Left forelimb (tissue), 1 donor: ENCODE results near the gene CCDC6.
"Not testable (repeated sequence)": the region's sequence is repeated elsewhere in the genome, so short reads cannot be mapped to it uniquely, and the experiment has no call there.

ENCODE experiments used
- DNase-seq: peaks from one replicate; pipeline ENCODE4 v3.0.0-alpha.2; 2018; ENCODE audit warnings: low spot score

Gene CCDC6

DNA sequence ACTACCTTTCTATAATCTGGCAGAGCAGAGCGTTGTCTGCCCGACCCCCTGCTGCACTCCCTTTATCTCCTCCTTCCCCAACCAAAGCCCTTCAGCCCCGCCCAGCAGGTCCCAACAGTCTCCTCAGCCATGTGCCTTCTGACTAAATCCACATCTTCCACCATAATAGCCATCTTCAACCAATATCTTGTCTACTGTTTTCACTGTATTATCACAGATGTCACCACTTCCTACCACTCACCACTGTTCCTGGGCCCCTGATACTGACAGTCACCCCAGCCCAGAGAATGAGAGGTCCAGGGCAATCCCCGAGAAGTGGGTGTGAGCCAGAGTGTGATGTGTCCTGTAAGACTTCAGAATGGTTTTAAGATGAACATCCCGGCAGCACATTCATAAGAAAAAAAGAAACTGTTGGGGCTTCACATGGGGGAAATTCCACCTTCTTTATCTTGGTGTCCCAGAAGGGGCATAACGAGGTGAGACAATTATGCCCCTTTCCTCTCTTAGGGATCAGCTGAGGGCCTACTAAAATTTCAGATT lies 25.3 kb downstream of the CCDC6 start:
- DNase-seq: no peak

GRCh38 chr10:59880019-59880717 lies 26.2 kb downstream of the CCDC6 start:
- DNase-seq: no peak

DNA sequence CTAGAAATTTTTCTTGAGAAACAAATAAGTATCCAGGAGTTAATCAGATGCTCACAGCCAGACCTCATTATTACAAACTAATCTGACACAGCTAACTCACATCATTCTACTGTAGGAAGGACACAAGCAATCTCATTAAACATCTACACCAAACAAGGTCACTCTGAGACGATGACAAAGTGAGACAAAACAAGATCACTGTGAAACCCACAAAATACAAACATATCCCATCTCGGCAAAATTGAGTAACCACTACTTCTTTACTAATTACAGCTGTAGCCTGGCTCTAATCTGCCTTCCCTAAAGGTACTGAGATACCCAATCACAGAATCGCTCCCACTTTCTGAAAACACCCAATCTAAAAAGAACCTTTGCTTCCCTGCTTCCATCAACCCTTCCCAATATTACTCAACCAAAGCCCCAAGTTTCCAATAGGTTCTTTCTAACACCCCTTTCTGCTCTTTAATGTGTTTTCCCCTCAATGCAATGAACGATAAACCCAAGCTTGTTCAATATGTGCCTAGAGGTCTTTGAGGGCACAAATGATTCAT lies 26.9 kb downstream of the CCDC6 start:
- no peak for DNase-seq

DNA sequence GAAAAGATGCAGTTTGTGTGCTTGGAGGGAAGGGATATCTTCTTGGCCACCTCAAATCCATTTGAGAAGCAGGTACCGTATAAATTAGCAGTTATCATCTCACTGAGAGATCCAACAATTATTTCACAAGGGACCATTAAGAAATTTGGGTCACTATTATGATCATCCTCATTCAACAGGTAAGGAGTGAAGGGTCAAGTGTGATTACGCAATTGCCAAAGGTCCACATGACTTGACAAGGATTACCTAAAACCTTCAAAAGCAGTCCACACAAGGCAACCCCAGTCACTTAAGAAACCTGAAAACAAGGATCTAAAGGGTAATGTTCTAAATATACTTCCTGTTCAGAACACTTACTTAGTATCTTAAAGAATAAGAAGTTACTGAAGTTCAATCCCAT lies 27.4 kb downstream of the CCDC6 start:
- DNase-seq: no peak

DNA sequence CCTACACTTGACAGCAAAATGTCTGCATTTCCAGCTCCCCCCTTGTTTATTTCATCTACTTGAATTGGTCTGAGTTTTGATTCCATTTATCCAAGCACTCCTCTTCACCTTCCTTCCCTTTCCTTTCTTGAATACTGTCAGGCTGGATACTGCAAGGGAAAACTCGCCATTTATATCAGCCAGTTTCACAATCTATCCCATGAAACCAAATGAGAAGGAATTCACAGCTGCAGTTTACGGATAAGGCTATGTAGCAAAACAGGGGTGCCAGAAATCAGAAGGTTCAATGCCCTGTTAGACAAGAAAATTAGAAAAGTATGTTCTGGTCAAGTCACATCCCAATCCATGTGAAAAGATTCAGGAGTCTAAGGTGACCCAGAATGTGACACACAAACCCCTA lies 28.1 kb downstream of the CCDC6 start:
- DNase-seq: no peak

DNA sequence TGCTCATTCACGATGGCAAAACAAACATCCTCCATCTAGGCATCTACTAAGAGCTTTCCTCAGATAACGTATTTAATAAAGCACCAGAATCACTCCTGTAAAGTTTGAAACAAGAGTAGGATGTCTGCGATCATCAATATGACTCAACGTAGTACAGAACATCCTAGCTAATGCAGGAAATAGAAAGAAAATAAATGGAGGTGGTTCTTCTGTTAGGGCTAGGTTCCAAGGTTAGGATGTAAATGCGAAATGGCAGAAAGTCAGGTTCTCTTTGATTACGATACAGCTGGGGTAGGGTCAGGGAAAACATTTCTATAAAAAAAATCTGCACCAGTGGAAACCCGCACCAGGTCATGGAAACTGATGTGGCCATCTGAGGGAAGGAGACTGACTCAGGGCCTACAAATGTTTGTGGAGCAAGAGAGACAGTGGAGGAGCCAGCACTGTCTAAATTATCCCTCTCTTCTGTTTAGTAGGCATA lies 29.1 kb downstream of the CCDC6 start:
- DNase-seq: no peak

- DNase-seq: no peak
Observed at GRCh38 chr10:59876695-59877094, 29.7 kb downstream of the CCDC6 start.

GRCh38 chr10:59876208-59876607 lies 30.1 kb downstream of the CCDC6 start:
- not testable (repeated sequence) for DNase-seq

DNA sequence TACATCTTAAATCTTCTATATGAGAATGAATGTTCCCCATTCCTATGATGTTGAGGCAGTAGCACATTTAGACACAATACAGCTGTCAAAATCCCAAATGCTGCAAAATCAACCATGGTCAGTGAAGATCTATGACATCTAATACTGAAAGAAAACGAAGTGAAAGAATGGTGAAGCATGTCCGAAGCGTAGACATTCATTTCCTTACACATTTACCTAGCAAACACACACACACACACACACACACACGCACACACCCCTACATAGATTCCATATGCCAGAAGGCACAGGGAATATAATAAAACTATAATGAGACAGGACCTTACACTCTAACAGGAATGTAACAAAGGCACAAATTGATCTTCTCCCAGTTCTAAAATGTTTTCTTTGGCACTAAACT lies 32.5 kb downstream of the CCDC6 start:
- DNase-seq: no peak

DNA sequence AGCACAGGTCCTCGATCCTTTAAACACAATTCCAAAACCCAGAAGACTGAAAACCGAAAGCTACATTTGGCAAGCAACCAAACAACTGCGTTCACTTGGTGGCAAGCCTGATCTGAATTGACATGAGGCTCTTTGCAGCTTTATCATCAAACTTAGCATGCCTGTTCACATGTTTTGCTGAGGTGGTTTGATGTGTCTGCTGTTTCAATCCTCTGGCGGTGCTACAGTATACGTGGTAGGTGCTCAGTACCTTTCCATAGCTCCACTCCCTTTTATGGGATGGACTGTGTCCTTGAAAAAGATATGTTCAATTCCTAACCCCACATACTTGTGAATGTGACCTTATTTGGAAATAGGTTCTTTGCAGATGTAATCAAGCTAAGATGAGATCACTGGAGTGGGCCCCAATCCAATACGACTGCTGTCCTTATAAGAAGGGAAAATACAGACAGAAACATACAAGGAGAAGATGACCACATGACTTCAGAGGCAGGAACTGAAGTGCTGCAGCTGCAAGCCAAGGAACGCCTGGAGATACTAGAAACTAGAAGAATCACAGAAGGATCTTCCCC lies 33.4 kb downstream of the CCDC6 start:
- DNase-seq: no peak

DNA sequence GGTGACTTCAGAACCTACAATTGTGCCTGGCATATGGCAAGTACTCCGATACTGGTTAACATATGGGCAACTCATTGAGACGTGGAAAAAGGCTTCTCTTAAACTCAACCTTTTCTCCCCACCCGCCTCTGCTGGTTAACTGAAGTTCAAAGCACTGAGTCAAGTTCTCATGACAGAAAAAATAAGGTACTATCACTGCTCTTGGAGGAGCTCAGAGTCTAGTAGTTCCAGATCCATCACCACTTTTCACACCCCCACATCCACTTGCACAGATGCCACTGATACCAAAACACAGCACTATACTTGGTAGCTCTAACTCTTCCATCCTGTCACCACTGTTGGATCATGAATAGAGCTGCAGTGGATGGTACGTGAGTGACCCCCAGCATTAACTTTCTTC lies 36.2 kb downstream of the CCDC6 start:
- no peak for DNase-seq

DNA sequence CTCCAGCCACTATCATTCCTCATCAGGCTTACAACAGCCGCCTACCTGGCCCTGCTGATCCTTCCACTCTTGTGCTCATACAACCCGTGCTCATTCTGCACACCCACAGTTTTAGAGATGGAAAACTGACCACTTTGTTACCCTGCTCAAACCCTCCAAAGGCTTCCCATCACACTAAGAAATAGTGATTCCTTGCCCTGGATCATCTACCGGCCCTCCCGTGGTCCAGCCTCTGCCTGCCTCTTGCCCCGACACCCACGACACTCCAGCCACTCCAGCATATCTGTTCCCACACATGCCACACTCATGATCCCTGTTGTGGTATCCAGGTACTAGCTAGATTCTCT lies 36.8 kb downstream of the CCDC6 start:
- DNase-seq: no peak

DNA sequence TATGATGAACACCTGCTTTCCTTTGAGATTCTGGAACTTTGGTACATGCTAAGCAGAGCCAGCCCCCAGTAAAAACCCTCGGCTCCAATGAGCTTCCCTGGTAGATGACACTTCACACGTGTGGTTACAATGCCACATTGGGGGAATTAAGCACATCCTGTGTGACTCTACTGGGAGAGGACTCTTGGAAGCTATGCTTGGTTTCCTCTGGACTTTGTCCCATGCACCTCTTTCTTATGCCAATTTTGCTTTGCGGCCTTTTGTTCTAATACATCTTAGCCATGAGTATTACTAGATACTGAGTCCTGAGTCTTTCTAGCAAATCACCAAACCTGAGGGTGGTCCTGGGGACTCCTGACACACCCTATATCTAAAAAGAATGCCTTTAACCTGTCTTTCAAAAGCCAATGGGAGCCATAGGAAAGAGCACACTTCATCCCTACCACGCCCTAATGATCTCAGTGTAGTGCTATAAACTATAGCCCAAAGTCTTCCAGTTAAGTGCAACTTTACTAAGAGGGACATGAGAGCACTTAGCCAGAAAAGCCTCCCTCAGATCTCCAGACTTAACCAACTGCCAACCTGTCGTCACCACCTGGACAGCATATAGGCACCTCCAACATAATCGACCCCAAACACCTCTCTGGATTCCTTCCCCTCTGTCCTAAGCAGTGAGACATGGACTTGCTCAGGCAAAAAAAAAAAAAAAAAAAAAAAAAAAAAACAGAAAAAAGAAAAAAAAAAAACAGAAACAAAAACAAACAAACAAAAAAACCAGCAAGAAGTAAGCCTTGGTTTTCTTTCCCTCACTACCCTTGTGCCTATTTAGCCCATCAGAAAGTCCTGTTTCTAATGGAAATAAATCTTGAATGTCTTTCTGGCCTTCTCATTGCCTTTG lies 37.4 kb downstream of the CCDC6 start:
- DNase-seq: no peak

DNA sequence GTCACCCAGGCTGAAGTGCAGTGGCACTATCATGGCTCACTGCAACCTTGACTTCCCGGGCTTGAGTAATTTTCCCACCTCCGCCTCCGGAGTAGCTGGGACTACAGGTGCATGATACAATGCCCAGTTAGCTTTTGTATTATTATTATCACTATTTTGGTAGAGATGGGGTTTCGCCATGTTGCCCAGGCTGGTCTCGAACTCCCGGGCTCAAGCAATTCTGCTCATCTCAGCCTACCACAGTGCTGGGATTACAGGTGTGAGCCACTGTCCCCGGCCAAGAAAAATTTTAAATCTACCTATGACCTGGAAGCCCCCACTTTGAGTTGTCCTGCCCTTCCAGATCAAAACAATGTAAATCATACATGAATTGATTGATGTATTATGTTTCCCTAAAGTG lies 38.8 kb downstream of the CCDC6 start:
- DNase-seq: no peak

- DNase-seq: no peak
Observed at GRCh38 chr10:59865101-59865500, 41.3 kb downstream of the CCDC6 start.

- DNase-seq: no peak
Observed at GRCh38 chr10:59864141-59864962, 42.0 kb downstream of the CCDC6 start.

GRCh38 chr10:59859570-59859969 lies 46.8 kb downstream of the CCDC6 start:
- no peak for DNase-seq

DNA sequence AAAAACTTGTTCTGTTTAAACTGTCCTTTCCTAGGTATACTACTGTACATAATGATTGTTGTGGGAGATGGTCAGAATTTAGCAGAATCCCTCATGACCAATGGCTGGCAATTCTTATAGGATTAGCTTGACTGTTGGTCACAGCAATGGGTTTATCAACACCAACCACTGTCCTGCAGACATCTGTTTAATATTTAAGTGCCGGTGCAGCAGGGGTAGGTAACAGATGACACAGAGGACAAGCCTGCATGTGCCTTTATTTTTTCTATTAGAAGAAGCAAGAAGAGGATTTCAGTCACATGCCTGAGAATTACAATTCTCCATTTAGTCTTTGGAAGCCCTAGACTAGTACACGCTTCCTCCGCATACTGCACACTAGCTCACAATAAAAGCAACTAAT lies 48.4 kb downstream of the CCDC6 start:
- no peak for DNase-seq

- DNase-seq: no peak
Observed at GRCh38 chr10:59857049-59857448, 49.3 kb downstream of the CCDC6 start.

DNA sequence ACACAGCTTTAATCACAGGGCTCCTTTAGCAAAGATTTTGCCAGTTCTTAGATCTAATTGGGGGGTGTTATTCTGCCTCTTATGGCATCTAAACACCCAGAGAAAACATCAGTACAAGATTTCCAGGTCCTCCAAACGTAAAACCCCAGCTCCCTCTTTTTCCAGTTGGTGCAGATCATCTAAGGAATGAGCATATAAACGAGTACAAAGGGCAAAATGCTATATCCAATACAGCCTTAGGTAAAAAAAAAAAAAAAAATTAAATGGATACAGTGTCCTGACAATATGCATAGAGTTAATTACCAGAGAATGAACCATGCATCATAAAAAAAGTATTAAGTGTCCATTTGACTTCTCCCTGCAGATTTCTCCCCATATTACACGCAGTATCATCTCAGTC lies 50.3 kb downstream of the CCDC6 start:
- DNase-seq: no peak

DNA sequence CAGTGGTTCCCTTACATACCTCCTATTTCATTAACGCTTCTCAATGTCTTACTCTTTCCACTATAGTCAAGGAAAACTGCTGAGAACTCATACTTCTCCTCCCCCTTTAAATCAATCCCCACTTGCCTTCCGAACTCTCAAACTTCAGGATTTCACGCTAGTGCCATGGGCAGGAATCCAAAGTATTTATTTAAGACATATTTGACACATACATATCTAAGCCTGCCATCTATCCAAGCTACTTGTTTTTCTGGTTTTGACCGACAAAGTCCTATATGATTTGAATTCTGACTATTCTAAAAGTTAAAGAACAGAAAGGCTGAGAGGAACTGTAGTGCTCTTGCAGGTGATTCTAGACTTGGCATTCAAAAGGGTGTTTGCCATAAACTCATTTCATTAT lies 51.8 kb downstream of the CCDC6 start:
- DNase-seq: no peak

- no peak for DNase-seq
Observed at GRCh38 chr10:59852670-59853069, 53.7 kb downstream of the CCDC6 start.
